SU-DHL-6 (cell line): ENCODE results near the gene SEMA3D.

Source experiments
- H2AFZ ChIP-seq: fragments of 200-600 bp; sonication (generic); 2 replicates; pipeline ENCODE4 v1.6.1; 2014; ENCODE audit warnings: low read depth, mild to moderate bottlenecking, moderate library complexity, mixed read lengths, antibody characterized with exemption, low read length; ENCODE audit not compliant: severe bottlenecking
- H3F3A ChIP-seq: fragments of 200-600 bp; shearing (Covaris generic); 2 replicates; pipeline ENCODE4 v1.6.0; 2016; ENCODE audit warnings: antibody characterized with exemption, mild to moderate bottlenecking; ENCODE audit not compliant: insufficient read depth
- H3K27ac ChIP-seq: fragments of 200-600 bp; sonication (generic); 2 replicates; pipeline ENCODE4 v1.5.1; 2016; ENCODE audit warnings: low read depth, mild to moderate bottlenecking, low read length, moderate library complexity, mixed read lengths
- H3K27me3 ChIP-seq: fragments of 200-600 bp; sonication (generic), shearing (Covaris generic); 2 replicates; pipeline ENCODE4 v1.6.0; 2014; ENCODE audit warnings: mild to moderate bottlenecking, low read length
- H3K36me3 ChIP-seq: fragments of 200-600 bp; sonication (generic); 2 replicates; pipeline ENCODE4 v1.6.1; 2014; ENCODE audit warnings: mild to moderate bottlenecking, low read length, mixed read lengths
- H3K4me2 ChIP-seq: fragments of 300-600, 200-600 bp; shearing (Covaris generic), sonication (generic); 2 replicates; pipeline ENCODE4 v1.6.0; 2014; ENCODE audit warnings: low read length, low read depth, mild to moderate bottlenecking; ENCODE audit not compliant: poor library complexity, severe bottlenecking
- H3K4me3 ChIP-seq: fragments of 200-600 bp; sonication (generic); 2 replicates; pipeline ENCODE4 v1.5.1; 2014; ENCODE audit warnings: antibody characterized with exemption, low read length, mild to moderate bottlenecking, mixed read lengths; ENCODE audit not compliant: insufficient read depth, poor library complexity, severe bottlenecking
- H3K79me2 ChIP-seq: fragments of 200-600 bp; sonication (generic); 2 replicates; pipeline ENCODE4 v1.6.1; 2014; ENCODE audit warnings: mild to moderate bottlenecking, low read length, moderate library complexity; ENCODE audit not compliant: insufficient read depth
- H3K9ac ChIP-seq: fragments of 200-600 bp; sonication (generic); 2 replicates; pipeline ENCODE4 v1.7.0; 2014; ENCODE audit warnings: mild to moderate bottlenecking, low read length
- H3K9me2 ChIP-seq: fragments of 200-600 bp; sonication (generic); replicated peaks from 2 replicates; pipeline ENCODE4 v1.6.1; 2014; ENCODE audit warnings: low read length; ENCODE audit not compliant: insufficient read depth
- H3K9me3 ChIP-seq: fragments of 200-600 bp; sonication (generic); 2 replicates; pipeline ENCODE4 v1.6.1; 2014; ENCODE audit warnings: low read length, mixed read lengths; ENCODE audit not compliant: insufficient read depth
- H4K20me1 ChIP-seq: fragments of 200-600 bp; sonication (generic); 2 replicates; pipeline ENCODE4 v1.6.1; 2014; ENCODE audit warnings: low read depth, mild to moderate bottlenecking, antibody characterized with exemption, low read length, moderate library complexity, mixed read lengths
- CTCF ChIP-seq: fragments of 200-600 bp; sonication (generic); IDR thresholded peaks from one replicate; pipeline ENCODE4 v1.5.1; 2017; ENCODE audit warnings: antibody characterized with exemption, mild to moderate bottlenecking, low read length, moderate library complexity; ENCODE audit not compliant: insufficient read depth, poor library complexity, severe bottlenecking
- EZH2phosphoT487 ChIP-seq: fragments of 200-600 bp; sonication (generic), shearing (Covaris generic); conservative IDR thresholded peaks from 2 replicates; pipeline ENCODE4 v1.6.1; 2018; ENCODE audit warnings: mild to moderate bottlenecking, antibody characterized with exemption, low read length, moderate library complexity, mixed read lengths

The SEMA3D gene

GRCh38 chr7:84949067-84949466 is 237.8 kb downstream of the SEMA3D start:
- Histone ChIP-seq H3K27me3 (no peaks in the 10 kb centered on the region), H4K20me1 (no peaks in the 10 kb centered on the region), H3K9me3 (no peaks in the 10 kb centered on the region), H3K4me2 (no peak overlapping the region), H3K36me3 (no peaks in the 10 kb centered on the region), H3K4me3 (no peak overlapping the region), H3F3A (no peaks in the 10 kb centered on the region), H3K27ac (no peak overlapping the region), H2AFZ (no peak overlapping the region), H3K79me2 (no peaks in the 10 kb centered on the region), H3K9me2 (no peaks in the 10 kb centered on the region), H3K9ac (no peak overlapping the region)
- TF ChIP-seq CTCF (no peak), EZH2phosphoT487 (no peak)

- Histone ChIP-seq H3K36me3 (no peaks in the 10 kb centered on the region), H2AFZ (no peak overlapping the region), H3K9me2 (no peaks in the 10 kb centered on the region), H3K9me3 (no peaks in the 10 kb centered on the region), H3K9ac (no peak overlapping the region), H3K4me3 (no peak overlapping the region), H4K20me1 (no peaks in the 10 kb centered on the region), H3K27me3 (no peaks in the 10 kb centered on the region), H3K4me2 (no peak overlapping the region), H3K79me2 (no peaks in the 10 kb centered on the region), H3F3A (no peaks in the 10 kb centered on the region), H3K27ac (no peak overlapping the region)
- TF ChIP-seq EZH2phosphoT487: no peak
- no peak for TF ChIP-seq CTCF
Observed at GRCh38 chr7:84948634-84949033, 238.2 kb downstream of the SEMA3D start.

GRCh38 chr7:84946549-84946948 is 240.3 kb downstream of the SEMA3D start:
- Histone ChIP-seq H3K9me2 (no peaks in the 10 kb centered on the region), H3F3A (no peaks in the 10 kb centered on the region), H3K27ac (no peak overlapping the region), H3K4me3 (no peak overlapping the region), H2AFZ (no peak overlapping the region), H3K79me2 (no peaks in the 10 kb centered on the region), H3K27me3 (no peaks in the 10 kb centered on the region), H4K20me1 (no peaks in the 10 kb centered on the region), H3K4me2 (no peak overlapping the region), H3K9me3 (no peaks in the 10 kb centered on the region), H3K36me3 (no peaks in the 10 kb centered on the region), H3K9ac (no peak overlapping the region)
- TF ChIP-seq EZH2phosphoT487 (no peak), CTCF (no peak)
